ENCODE data around the gene PI4K2A.

The PI4K2A gene

DNA sequence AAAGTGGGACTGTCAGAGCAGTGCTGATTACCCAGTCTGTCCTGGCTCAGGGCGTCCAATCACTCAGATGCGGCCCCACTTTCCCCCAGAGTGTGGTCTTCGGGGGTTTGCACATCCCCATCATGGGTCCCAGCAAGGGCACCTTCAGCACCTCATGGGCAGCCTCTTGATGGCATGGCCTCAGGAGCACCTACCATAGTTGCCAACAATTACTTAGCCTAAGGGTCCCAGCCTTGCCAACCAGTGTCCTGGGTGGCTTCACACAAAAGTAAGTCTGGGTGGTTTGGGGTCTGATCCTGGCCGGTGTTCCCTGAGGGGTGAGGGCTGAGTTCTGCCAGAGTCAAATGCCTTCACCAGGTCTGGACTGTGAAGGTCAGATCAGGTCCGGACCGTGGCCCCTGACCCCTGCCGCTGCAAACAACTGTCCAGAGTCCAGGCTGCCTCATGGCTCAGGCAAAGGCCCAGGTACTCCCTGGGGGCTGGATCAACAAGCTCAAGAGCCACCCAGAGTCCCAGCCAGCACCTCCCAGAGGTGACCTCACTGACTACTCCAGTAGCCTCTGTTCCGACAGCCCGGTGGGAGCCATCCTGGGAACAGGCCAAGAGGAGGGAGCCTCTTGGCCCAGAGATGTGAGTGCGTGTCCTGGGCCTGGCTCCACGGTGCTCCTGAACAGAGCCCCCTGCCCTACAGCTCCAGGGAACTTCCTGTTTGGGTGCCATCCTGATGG, 66.8 kb downstream of the PI4K2A start:
- no peak for DNase-seq

DNA sequence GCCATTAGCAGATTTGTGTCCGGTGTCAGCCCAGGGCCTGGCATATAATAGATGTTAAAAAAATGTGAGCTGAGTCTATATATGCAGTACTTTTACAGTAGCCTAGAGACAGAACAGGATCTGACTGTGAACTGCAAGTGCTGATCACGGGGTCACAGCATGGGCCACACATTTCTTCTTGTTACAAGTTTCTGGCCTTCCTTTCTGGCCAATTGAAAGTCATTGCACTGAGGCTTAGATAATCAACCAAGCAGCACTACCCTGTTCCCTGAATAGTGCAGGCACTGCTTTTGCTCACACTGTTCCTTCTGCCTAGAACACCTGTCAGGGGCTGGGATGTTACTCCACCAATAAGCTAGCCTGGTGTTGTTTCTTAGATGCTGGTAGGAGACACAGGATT, 67.7 kb downstream of the PI4K2A start:
- DNase-seq, result no peak

DNA sequence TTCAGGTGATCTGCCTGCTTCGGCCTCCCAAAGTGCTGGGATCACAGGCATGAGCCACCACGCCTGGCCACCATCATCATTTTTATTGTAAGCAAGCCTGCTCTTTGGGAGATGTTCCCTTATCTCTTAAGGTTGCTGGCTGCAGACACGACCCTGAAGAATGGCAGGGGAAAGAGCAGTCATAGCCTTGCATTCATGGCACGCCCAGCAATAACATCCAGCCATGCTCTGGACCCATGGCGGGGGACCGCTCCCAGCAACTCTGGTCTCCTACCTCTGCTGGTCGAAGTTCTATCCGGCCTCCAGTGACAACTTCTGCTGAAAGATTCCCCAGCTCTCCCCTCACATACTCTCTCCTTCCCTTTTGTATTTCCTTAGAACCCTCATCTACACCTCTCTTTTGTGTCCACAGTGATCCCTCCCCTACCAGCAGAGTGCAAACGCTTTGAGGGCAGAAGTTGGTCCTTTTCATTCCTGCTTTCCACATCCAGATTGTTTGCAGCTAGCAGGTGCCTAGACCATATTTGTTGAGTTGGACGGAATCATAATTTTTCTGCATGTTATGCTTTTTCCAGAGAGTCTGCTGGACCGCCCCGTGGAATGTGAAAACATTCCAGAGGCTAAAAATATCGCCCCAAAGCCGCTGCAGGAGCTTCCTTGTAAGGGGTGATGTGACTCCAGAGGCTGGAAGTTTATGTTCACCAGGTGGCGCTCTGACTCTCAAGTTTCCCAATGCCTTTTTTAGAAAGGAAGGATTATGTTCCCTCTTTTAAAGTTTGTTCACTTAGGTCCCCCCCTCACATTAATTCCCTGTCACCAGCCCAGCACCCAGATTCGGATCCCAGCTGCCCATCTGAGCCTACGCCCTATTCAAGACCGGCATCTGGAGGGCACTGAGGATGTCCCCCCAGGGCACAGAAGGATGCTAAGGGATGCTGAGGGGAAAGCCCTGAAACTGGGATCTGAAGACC, 68.8 kb downstream of the PI4K2A start:
- DNase-seq, result no peak

DNA sequence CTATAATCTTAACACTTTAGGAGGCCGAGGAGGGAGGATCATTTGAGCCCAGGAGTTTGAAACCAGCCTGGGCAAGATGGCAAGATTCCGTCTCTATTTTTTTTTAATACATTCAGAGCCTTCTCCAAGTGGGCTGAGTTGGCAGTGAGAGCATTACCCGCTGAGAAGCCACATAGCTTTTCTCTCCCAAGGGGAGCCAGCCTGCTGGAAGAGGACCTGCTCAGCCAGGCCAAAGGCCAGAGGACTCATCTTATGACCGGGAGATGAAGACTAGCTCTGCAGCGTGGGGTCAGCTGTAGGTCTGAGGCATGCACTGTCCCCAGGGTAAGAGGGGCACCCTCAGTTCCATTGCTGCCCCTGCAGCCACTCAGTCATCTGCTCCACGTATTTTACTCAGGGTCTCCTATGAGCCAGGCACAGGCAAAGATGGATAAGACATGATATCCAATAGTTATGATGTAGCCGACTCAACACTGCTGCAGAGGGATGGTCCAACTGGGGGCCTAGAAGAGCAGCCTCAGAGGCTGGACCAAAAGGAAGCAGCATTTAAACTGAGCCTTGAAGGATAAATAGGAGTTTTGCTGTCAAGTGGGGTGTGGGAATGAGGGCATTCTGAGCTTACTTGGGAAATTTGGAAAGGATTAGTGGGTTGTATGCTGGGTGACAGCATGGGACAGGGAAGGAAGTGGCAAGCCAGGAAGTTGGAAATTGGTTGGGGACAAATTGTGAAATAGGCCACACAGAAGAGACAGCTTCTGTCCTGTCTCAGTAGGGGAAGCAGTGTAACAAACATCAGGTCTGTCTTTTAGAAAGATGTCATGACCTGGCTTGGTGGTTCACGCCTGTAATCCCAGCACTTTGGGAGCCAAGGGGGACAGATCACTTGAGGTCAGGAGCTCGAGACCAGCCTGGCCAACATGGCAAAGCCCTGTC, 71.4 kb downstream of the PI4K2A start:
- DNase-seq, result no peak

DNA sequence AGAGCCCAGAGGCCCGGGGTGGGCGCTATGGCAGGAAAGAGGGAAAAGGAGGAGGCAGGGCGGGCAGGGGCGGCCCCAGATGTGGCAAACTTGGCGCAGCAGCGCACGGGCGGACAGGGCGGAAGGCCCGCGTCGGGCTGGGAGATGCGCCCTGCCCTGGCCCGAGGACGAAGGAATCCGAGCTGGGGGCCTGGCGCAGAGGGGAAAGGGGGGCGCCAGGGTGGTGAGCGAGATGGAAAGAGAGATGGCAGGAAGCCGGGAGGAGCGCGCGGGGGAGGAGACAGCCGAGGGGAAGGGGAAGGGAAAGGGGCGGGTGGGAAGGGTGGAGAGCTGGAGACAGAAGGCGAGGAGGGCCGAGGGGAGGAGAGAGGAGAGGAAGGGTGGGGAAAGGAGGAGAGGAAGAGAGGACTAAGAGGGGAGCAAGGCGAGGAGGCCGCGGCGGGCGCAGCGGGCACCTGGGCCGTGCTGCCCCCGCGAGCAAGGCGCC, 72.9 kb downstream of the PI4K2A start, which contains the start of gene MARVELD1:
MARVELD1 (plus strand) TSS at position 392 of the 487 bp plus-strand sequence. CDS start 147 bp downstream, outside the sequence.
- DNase-seq, result no peak

DNA sequence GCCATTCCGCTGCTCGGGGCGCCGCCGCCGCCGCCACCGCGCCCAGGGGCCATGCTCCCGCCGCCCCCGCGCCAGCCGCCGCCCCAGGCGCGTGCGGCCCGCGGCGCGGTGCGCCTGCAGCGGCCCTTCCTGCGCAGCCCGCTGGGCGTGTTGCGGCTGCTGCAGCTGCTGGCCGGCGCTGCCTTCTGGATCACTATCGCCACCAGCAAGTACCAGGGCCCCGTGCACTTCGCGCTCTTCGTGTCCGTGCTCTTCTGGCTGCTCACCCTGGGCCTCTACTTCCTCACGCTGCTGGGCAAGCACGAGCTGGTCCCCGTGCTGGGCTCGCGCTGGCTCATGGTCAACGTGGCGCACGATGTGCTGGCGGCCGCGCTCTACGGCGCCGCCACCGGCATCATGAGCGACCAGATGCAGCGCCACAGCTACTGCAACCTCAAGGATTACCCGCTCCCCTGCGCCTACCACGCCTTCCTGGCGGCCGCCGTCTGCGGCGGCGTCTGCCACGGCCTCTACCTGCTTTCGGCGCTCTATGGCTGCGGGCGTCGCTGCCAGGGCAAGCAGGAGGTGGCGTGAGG, 73.4 kb downstream of the PI4K2A start:
- no peak for DNase-seq

DNA sequence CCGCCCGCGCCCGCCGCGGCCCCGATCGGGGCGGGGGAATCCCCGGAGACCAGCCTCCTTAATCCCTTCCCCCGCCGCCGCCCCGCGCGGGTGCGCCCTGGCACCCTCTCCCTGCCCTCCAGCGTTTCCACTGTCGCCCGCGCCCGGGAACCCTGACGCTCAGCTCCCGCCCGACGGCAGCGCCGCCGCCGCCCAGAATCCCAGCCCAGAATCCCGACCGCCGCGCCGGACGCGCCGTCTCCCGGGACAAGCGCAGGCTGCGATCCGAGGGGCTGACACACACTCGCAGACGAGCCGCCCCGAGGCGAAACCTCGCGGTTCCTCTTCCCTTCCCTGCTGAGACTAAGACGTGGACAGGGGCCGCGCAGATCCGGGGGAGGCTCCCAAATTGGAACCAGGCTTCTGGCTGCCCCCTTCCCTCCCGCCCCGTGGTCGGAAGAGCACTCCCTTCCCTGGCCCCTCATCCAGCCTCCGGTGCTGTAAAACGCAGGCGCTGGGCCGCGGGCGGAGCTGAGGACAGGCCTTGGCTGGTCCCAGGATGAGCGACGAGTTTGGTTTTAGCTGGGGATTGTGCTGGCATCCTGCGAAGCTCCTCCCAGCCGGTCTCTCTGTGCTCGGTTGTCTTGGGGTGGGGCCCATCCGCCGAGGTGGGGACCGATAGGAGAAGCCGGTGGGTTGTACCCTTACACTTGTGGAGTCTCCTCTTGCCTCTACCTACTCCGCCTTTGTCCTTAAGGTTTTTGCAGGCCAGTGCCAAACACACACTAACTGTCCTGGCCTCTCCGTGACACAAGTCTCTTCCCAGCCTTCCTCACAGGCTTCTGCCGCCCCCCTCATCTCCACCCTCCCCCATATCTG, 74.2 kb downstream of the PI4K2A start:
- DNase-seq, result no peak

DNA sequence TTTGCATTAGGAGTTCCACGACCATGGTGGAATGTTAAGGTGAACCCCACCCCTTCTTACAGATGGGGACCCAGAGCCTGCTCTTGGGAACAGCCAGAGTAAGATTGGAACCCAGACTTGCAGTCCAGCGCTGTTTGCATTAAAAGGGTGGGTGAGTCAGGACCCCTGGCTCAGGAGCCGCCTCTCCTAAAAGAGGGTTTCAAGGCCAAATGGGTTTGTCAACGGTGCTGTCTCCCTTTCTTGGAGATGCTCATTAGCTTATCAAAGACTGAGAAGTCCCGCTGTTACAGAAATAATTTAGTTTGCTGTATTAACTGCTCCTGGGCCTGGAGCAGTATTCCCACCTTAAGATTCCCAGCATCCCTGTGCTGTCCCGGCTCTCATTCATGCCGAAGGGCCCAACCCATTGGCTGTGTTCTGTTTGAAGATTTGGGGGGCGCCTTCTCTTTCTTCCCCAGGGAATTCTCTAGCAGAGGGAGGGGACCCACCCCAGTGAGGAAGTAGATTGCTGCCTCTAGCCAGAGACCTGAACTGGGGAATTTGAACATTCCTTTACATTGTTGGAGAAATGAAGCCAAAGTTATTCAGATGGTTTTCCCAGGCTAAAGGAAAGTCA, 74.9 kb downstream of the PI4K2A start:
- DNase-seq, result no peak

DNA sequence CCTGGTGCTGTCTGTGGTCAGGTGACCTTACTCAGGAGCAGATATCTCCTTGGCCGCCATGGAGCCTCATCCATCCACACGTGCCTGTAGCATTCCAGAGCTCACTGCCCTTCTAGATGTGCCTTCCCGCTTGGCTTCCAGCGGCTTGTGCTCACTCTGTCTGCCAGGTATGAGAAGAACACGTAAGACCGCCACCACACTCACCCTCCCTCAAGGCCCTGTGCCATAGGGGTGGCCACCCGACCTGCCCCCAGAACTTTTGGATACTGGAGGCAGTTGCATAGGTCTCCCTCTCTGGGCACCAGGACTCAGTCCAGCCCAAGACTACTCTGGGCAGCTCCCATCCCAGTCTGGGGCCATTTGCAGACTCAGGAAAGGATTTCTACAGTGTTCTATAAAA, 77.2 kb downstream of the PI4K2A start:
- no peak for DNase-seq

DNA sequence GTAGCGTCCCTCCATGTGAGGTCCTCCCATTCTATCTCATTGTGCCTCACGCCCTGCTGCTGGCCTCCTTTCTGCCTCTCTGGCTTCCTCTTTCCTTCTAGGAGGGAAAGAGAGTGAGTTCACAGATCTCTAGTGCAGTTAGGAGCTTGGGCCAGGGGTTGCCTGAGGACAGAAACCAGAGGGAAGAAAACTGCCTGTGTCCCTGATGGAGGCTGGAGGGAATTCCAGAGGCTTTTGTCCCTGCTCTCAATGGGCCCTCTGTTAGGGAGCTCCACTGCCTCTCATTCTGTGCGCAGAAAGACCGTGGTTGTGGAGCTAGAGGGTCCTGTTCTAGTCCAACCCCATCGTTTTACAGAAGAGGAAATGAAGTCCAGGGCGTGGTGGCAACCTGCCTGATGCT, 77.7 kb downstream of the PI4K2A start:
- no peak for DNase-seq

DNA sequence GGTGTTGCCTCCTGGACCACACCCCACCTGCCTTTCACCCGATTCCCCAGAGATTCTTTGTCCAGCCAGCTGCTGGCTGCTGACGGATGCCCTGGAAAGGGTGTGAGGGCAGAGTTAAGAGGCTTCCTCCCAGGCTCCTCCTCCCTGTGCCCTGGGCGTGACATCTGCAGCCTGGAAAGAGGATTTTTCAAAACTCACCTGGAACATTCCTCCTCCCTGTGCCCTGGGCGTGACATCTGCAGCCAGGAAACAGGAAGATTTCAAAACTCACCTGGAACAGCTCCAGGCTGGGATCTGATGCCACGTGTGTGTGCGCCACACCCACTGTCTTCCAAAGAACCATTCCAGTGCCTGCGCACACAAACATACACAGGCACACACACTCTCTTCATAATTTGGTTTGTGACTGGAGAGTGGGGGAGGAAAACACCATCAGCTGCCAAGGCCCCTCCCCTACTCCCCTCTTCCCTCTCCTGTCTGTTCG, 78.2 kb downstream of the PI4K2A start:
- DNase-seq, result peak; percentile 37

DNA sequence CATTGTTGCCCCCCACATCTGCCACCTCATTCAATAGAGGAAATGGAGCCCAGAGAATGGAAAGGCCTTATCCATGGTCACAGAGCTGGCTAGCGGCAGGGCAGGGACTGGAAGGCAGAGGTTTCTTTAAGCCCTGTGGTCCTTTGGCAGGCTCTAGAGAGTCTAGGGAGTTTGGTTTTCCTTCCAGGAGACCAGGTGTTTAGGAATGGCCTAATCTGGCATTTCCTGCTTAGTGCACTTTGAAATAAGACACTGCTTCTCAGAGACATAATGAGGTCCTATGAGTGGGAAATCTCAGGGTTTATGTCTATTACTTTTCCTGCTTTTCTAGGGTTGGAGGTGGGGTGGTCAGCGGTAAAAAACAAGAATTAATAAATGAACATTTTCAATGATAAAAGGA, 79.1 kb downstream of the PI4K2A start:
- DNase-seq, result no peak

DNA sequence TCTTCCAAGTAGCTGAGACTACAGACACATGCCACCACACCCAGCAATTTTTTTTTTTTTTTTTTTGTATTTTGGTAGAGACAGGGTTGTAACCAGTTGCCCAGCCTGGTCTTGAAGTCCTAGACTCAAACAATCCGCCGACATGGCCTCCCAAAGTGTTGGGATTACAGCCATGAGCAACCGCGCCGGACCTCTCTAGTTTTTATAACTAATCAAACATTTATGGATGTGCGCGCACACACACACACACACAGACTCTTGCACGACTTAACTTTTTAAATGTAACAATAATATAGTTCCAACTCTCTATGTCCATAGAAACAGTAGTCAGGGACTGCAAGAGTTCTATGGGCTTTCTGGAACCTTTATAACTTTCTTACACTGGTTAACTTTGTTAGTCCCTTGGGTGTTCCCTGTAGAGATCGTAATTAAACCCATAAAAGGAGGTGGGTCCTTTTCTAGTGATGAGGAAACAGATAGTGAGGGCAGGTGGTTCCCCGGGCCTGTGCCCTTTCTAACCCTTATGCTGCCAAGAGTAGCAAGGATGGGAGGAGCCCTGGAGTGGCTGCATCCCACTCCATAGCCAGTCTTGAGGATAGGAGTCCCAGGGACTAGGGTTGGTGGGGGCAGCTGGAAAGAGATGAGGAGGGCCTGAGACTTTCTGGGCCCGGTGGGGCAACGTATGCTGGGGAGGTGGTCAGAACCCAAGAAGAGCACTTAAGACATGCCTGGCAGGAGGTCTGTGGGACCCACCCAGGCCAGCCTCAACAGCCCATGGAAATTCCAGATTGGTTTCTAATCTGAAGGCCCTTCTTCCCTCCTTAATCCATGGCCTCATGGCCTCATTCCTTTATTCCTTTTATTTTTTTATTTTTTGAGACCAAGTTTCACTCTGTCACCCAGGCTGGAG, 81.7 kb downstream of the PI4K2A start:
- no peak for DNase-seq

DNA sequence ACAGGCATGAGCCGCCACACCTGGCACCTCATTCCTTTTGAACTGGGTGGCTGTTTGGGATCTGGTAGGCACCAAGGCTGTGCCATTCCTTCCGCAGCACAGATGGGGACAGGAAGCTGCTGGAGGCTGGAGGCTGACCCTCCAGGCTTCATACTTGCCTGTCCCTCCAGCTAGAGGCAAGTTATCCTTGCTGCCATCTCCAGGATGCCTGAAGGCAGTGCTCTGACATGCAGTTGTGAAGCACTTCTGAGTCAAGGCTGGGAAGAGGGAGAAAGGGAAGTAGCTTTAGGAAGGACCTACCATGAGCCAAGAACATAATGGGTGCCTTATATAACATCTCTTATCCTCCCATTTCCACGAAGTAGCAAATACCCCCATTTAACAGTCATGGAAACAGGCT, 82.5 kb downstream of the PI4K2A start:
- DNase-seq, result no peak

DNA sequence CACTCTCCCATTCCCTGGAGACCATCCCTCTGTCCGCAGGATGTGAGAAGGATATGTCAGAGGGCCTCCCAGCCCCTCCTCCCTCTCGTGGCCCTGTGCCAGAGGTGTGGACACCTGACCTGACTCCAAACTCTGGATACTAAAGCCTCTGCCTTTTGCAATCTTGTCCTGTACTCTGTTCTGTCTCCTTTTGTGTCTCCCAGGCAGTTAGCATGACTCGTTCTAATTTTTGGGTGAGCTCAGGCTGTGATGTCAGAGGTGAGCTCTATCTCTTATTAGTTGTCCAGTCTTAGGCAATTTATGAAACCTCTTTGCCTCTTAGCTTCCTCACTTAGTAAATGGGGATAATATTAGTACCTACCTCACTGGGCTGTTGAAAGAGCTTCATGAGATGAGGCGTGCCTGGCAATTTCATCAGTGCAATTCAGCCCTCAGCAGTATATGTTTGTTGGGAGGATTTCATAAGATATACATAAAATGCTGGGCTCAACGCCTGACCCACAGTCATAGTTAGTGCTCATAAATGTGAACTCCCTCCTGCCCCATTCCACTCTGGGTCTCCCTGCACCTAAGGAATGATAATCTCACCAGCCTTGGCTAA, 84.0 kb downstream of the PI4K2A start:
- no peak for DNase-seq

Measured in NCI-H187 treated with DMSO at 0.1 percent for 48 hours (cell line).